ENCODE results near the gene ZNF638. TPM values are rescaled to one million over a fixed set of nuclear protein-coding genes. Genes with fewer than 3 reads are reported as not detected.

ZNF638 gene
- total RNA-seq, 2 donors from 2014 or later, result 73.9 to 77.9 TPM

- Histone ChIP-seq H3K36me3 (peaks cover 21% of the 10 kb centered on the region), H3K27me3 (no peaks in the 10 kb centered on the region), H3K4me3 (no peak overlapping the region), H3K9me3 (no peaks in the 10 kb centered on the region), H3K27ac (no peak overlapping the region), H3K4me1 (peaks cover 0 to 7% of the 10 kb centered on the region in 2 donors)
- no peak for DNase-seq (ENCODE audit: low spot score)
- TF ChIP-seq, protein P1, sequence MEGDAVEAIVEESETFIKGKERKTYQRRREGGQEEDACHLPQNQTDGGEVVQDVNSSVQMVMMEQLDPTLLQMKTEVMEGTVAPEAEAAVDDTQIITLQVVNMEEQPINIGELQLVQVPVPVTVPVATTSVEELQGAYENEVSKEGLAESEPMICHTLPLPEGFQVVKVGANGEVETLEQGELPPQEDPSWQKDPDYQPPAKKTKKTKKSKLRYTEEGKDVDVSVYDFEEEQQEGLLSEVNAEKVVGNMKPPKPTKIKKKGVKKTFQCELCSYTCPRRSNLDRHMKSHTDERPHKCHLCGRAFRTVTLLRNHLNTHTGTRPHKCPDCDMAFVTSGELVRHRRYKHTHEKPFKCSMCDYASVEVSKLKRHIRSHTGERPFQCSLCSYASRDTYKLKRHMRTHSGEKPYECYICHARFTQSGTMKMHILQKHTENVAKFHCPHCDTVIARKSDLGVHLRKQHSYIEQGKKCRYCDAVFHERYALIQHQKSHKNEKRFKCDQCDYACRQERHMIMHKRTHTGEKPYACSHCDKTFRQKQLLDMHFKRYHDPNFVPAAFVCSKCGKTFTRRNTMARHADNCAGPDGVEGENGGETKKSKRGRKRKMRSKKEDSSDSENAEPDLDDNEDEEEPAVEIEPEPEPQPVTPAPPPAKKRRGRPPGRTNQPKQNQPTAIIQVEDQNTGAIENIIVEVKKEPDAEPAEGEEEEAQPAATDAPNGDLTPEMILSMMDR (IDR thresholded peaks at IDR 0.05), result no peak
These were observed 15.9 kb downstream of the ZNF638 start for GRCh38 chr2:71347517-71347916.

GRCh38 chr2:71348302-71348701, 16.7 kb downstream of the ZNF638 start:
- H3K9me3 ChIP-seq, result no peaks in the 10 kb centered on the region
- no peak overlapping the region for H3K27ac ChIP-seq
- H3K36me3 ChIP-seq, result peaks cover 21% of the 10 kb centered on the region
- no peaks in the 10 kb centered on the region for H3K27me3 ChIP-seq
- DNase-seq (ENCODE audit: low spot score), result no peak
- TF ChIP-seq, protein P1 (IDR thresholded peaks at IDR 0.05), result no peak
- peaks cover 0 to 8% of the 10 kb centered on the region in 2 donors for H3K4me1 ChIP-seq
- H3K4me3 ChIP-seq, result no peak overlapping the region

GRCh38 chr2:71353248-71353647, 21.7 kb downstream of the ZNF638 start:
- DNase-seq (ENCODE audit: low spot score), result no peak
- Histone ChIP-seq H3K36me3 (peaks cover 45% of the 10 kb centered on the region), H3K27ac (no peak overlapping the region), H3K9me3 (no peaks in the 10 kb centered on the region), H3K4me3 (no peak overlapping the region), H3K27me3 (no peaks in the 10 kb centered on the region), H3K4me1 (peaks cover 0 to 8% of the 10 kb centered on the region in 2 donors)
- TF ChIP-seq, protein P1 (IDR thresholded peaks at IDR 0.05), result no peak

GRCh38 chr2:71358931-71359671, 27.5 kb downstream of the ZNF638 start:
- DNase-seq (ENCODE audit: low spot score), result no peak
- TF ChIP-seq, protein P1 (IDR thresholded peaks at IDR 0.05), result no peak
- Histone ChIP-seq H3K4me1 (no peaks in the 10 kb centered on the region), H3K27ac (no peak overlapping the region), H3K36me3 (peaks cover 39% of the 10 kb centered on the region), H3K4me3 (no peak overlapping the region), H3K9me3 (no peaks in the 10 kb centered on the region), H3K27me3 (no peaks in the 10 kb centered on the region)

- Histone ChIP-seq H3K27me3 (no peaks in the 10 kb centered on the region), H3K4me1 (no peaks in the 10 kb centered on the region), H3K9me3 (no peaks in the 10 kb centered on the region), H3K36me3 (peaks cover 53% of the 10 kb centered on the region), H3K4me3 (no peak overlapping the region), H3K27ac (no peak overlapping the region)
- DNase-seq (ENCODE audit: low spot score), result no peak
- TF ChIP-seq, protein P1 (IDR thresholded peaks at IDR 0.05), result no peak
These were observed 28.9 kb downstream of the ZNF638 start for GRCh38 chr2:71360434-71360975.
